ACC112 (cell line): ENCODE data around the gene PGM2L1.
A peak's percentile ranks its signal among the peaks of the same experiment; 100 is the strongest.
"Not testable (repeated sequence)": the region's sequence is repeated elsewhere in the genome, so short reads cannot be mapped to it uniquely, and the experiment has no call there.

ENCODE experiments used
- H2AFZ ChIP-seq: fragments of 200-600 bp; sonication (generic); one replicate; pipeline ENCODE4 v1.6.0; 2017; ENCODE audit warnings: antibody characterized with exemption, low read length; ENCODE audit not compliant: unreplicated experiment
- H3K27ac ChIP-seq: fragments of 200-600 bp; sonication (generic); 2 replicates; pipeline ENCODE4 v1.5.1; 2014; ENCODE audit warnings: low read depth, mild to moderate bottlenecking, antibody characterized with exemption, low read length, moderate library complexity
- H3K27me3 ChIP-seq: fragments of 200-600 bp; sonication (generic); 2 replicates; pipeline ENCODE4 v1.6.1; 2014; ENCODE audit warnings: mild to moderate bottlenecking, antibody characterized with exemption, low read length, moderate library complexity, mixed read lengths; ENCODE audit not compliant: insufficient read depth
- H3K36me3 ChIP-seq: fragments of 200-600 bp; sonication (generic); 2 replicates; pipeline ENCODE4 v1.6.1; 2016; ENCODE audit warnings: mild to moderate bottlenecking, antibody characterized with exemption, low read length, moderate library complexity, mixed read lengths; ENCODE audit not compliant: insufficient read depth
- H3K4me1 ChIP-seq: fragments of 200-600 bp; sonication (generic); one replicate; pipeline ENCODE4 v1.6.1; 2016; ENCODE audit warnings: low read length, mixed read lengths; ENCODE audit not compliant: insufficient read depth, unreplicated experiment, control insufficient read depth
- H3K4me3 ChIP-seq: fragments of 200-600 bp; sonication (generic); 2 replicates; pipeline ENCODE4 v1.5.1; 2014; ENCODE audit warnings: mild to moderate bottlenecking, low read depth, low read length
- H3K79me2 ChIP-seq: fragments of 200-600 bp; sonication (generic); one replicate; pipeline ENCODE4 v1.6.0; 2016; ENCODE audit warnings: low read length; ENCODE audit not compliant: control insufficient read depth, unreplicated experiment, insufficient read depth

The PGM2L1 gene

DNA sequence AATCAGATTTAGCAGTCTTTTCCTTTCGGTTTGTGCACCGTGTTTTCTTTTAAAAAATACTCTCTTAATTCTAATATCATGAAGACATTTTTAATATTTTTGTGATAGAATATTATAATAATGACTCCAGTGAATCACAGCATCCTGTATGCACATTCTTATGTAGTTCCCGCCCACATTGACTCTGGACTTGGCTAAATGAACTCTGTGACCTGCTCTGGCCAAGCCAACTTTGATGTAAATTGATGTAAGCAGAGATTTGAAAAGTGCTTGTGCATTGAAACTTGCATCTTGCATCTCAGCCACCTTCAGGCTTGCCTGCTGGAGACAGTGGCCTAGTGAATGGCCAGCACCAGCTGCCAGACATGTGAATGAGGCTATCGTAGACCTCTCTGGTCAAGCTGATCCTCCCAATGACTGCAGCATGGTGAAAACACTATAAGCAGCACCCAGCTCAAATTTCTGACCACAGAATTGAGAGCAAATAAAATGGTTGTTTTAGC, 29.2 kb upstream of the PGM2L1 start:
- H3K4me1 ChIP-seq, result peaks cover 7% of the 10 kb centered on the region
- H3K36me3 ChIP-seq, result no peaks in the 10 kb centered on the region
- H3K4me3 ChIP-seq, result no peak overlapping the region
- H3K79me2 ChIP-seq, result no peaks in the 10 kb centered on the region
- H2AFZ ChIP-seq, result no peak overlapping the region
- no peak overlapping the region for H3K27ac ChIP-seq
- H3K27me3 ChIP-seq, result no peaks in the 10 kb centered on the region

DNA sequence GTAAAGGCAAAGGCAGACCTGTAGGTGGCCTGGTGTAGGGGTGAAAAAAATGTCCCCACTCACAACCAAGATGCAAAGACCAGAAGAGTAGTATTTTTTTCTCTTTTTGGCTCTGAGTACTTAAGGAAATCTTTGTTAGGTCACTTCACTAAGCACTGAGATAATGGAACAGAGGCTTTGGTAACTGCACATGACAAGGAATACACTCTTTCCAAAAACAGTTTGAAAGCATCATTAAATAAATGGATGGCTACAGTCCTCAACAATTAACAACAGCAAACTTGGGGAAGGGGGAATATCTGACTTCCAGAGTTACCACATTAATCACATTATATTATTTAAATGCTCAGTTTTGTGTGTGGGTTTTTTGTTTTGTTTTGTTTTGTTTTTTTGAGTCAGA, 26.9 kb upstream of the PGM2L1 start:
- Histone ChIP-seq H3K4me1 (peaks cover 7% of the 10 kb centered on the region), H3K36me3 (no peaks in the 10 kb centered on the region), H3K27me3 (no peaks in the 10 kb centered on the region), H3K4me3 (no peak overlapping the region), H3K79me2 (no peaks in the 10 kb centered on the region), H3K27ac (no peak overlapping the region), H2AFZ (no peak overlapping the region)

GRCh38 chr11:74418509-74418895, 20.3 kb upstream of the PGM2L1 start:
- peaks cover 10% of the 10 kb centered on the region for H3K4me1 ChIP-seq
- H3K27ac ChIP-seq, result peak overlapping the region; percentile 72
- H3K27me3 ChIP-seq, result no peaks in the 10 kb centered on the region
- no peaks in the 10 kb centered on the region for H3K36me3 ChIP-seq
- no peaks in the 10 kb centered on the region for H3K79me2 ChIP-seq
- H2AFZ ChIP-seq, result no peak overlapping the region
- H3K4me3 ChIP-seq, result peak overlapping the region; percentile 32; the same call in 1 of the 2 replicates

- no peak overlapping the region for H3K4me3 ChIP-seq
- H3K27ac ChIP-seq, result no peak overlapping the region
- H2AFZ ChIP-seq, result no peak overlapping the region
Observed at GRCh38 chr11:74417860-74418508, 19.8 kb upstream of the PGM2L1 start.

GRCh38 chr11:74417379-74417804, 19.2 kb upstream of the PGM2L1 start:
- Histone ChIP-seq H2AFZ (no peak overlapping the region), H3K79me2 (no peaks in the 10 kb centered on the region), H3K4me3 (no peak overlapping the region), H3K27ac (no peak overlapping the region), H3K36me3 (no peaks in the 10 kb centered on the region), H3K27me3 (no peaks in the 10 kb centered on the region), H3K4me1 (peaks cover 10% of the 10 kb centered on the region)

More at GRCh38 chr11:74417860-74418508, 19.8 kb upstream of the PGM2L1 start:
- Histone ChIP-seq H3K79me2 (no peaks in the 10 kb centered on the region), H3K4me1 (peaks cover 10% of the 10 kb centered on the region), H3K27me3 (no peaks in the 10 kb centered on the region), H3K36me3 (no peaks in the 10 kb centered on the region)

- not testable (repeated sequence) for H3K36me3 ChIP-seq, H3K27me3 ChIP-seq, H3K4me3 ChIP-seq, H2AFZ ChIP-seq, H3K27ac ChIP-seq, H3K79me2 ChIP-seq
- H3K4me1 ChIP-seq, result peaks cover 10% of the 10 kb centered on the region
Observed at GRCh38 chr11:74416974-74417373, 18.7 kb upstream of the PGM2L1 start.

- Histone ChIP-seq H3K4me3 (no peak overlapping the region), H3K36me3 (no peaks in the 10 kb centered on the region), H2AFZ (no peak overlapping the region), H3K27ac (no peak overlapping the region), H3K4me1 (peaks cover 2% of the 10 kb centered on the region), H3K79me2 (no peaks in the 10 kb centered on the region), H3K27me3 (no peaks in the 10 kb centered on the region)
Observed at GRCh38 chr11:74412733-74413359, 14.6 kb upstream of the PGM2L1 start.

DNA sequence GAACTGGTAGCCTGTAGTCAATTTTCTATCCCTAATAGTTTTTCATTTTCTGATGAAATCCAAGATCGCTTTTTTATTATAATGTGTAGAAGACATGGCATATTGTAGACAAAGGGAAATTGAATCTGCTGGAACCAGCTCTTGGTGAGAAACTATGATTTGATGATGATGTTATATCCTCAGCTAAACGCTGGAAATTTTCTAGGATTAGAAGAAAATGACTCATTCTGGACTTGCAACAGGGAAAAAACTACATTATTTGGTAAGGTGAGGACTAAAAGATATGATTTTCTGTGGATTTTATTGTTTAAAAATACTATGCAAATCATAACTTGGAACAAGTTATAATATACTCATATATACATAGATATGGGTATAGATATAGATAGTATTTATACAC, 14.1 kb upstream of the PGM2L1 start:
- H3K79me2 ChIP-seq, result no peaks in the 10 kb centered on the region
- no peaks in the 10 kb centered on the region for H3K27me3 ChIP-seq
- H3K27ac ChIP-seq, result no peak overlapping the region
- no peak overlapping the region for H3K4me3 ChIP-seq
- no peak overlapping the region for H2AFZ ChIP-seq
- H3K4me1 ChIP-seq, result no peaks in the 10 kb centered on the region
- H3K36me3 ChIP-seq, result no peaks in the 10 kb centered on the region

DNA sequence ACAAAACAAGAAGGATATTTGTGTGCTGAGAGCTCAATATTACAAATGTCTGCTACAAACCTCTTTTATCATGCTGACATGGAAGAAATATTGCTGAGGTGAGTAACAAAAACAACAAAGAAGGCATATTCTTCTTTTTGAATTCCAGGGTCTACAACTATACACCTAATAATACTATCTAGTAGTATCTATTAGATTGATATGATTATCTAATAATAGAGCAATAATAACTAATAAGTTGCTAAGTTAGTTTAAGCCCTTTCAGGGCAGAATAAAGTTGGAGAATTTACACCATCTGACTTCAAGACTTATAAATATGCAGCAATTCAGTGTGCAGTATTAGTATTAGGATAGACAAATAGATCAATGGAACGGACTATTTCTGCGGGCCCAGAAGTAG, 11.4 kb upstream of the PGM2L1 start:
- no peak overlapping the region for H2AFZ ChIP-seq
- no peak overlapping the region for H3K4me3 ChIP-seq
- no peaks in the 10 kb centered on the region for H3K36me3 ChIP-seq
- no peaks in the 10 kb centered on the region for H3K4me1 ChIP-seq
- no peak overlapping the region for H3K27ac ChIP-seq
- no peaks in the 10 kb centered on the region for H3K79me2 ChIP-seq
- H3K27me3 ChIP-seq, result no peaks in the 10 kb centered on the region

DNA sequence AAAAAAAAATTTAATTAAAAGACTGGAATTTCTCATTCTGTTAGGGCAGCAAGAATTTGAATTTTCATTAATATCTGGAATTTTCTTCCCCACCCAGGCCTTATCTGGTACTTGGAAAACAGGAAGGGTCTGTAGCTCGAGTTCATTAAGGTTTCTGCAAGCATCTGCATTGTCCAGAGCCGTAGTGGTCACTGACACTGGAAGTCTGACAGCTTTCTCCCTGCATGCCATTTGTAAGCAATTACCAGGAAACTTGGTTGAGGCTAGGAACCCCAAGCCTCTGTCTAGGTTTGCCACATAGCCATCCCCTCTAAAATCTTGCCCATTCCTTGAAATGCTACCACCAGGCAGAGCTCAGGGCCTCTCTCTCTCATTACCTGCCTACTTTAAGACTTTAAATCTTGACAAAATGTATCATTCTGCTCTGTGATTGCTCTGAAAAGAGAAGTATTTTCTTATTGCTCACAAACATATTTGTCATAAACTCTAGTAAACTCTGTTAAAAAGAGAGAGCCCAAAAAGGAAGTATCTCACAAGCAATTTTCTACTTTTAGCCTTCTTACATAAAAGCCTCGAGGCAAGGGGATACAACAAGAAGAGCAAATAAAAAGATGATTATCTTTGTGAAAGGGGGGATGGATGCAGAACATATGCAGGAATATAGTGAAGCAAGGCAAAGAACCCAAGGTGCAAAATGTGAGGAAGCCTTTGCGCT, 5.5 kb upstream of the PGM2L1 start:
- Histone ChIP-seq H3K27me3 (no peaks in the 10 kb centered on the region), H3K4me1 (peaks cover 6% of the 10 kb centered on the region), H3K36me3 (no peaks in the 10 kb centered on the region), H2AFZ (no peak overlapping the region), H3K79me2 (no peaks in the 10 kb centered on the region), H3K27ac (no peak overlapping the region), H3K4me3 (no peak overlapping the region)
